ENCODE data around the gene TUT4. TPM values are rescaled to one million over a fixed set of nuclear protein-coding genes. Genes with fewer than 3 reads are reported as not detected.

The TUT4 gene
- total and polyA plus RNA-seq, 2 of the 4 experiments (the other 2 are of a cell fraction), result 10.9 to 40.0 TPM

DNA sequence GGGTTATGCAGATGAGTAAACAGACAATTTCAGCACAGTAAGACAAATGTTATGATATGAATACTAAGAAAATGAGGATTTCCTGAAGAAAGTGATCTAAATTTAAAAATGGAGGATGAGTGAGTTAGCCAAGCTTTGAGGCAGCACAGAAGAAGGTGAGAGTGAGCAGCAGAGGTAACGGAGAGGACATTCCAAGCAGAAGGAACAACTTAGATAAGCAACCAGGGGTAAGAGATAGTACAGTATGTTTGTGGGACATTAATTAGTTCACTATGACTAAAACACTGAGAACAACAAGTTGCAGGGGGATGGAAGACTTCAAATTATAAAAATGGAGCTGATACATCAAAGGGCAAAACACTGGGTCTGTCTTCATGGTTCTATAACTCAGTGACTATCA lies 125.7 kb downstream of the TUT4 start:
- Histone ChIP-seq H3K79me1 (ENCODE audit: low read depth in 1 of 2, low read length in 2 of 2) (peaks cover 3 to 31% of the 10 kb centered on the region in 2 experiments; a peak in 3 of 4 replicates), H2AK5ac (ENCODE audit: low read depth, low read length) (no peak overlapping the region), H2BK20ac (ENCODE audit: low read depth, low read length) (no peak overlapping the region), H3K23ac (ENCODE audit: low read depth, low read length) (no peak overlapping the region), H2AK9ac (replicated peaks; ENCODE audit: low read depth, low read length, poor library complexity) (no peak overlapping the region), H3K9me1 (ENCODE audit: insufficient read depth, low read length) (peaks cover 15% of the 10 kb centered on the region), H3K4me1 (ENCODE audit: control insufficient read depth, insufficient read depth, low read length) (peaks cover 16% of the 10 kb centered on the region), H3K56ac (ENCODE audit: extremely low read depth, insufficient read depth, low read length) (no peak overlapping the region), H3K9me3 (ENCODE audit: control insufficient read depth, insufficient read depth, low read length) (no peaks in the 10 kb centered on the region), H4K5ac (ENCODE audit: low read depth, low read length) (no peak overlapping the region), H4K91ac (ENCODE audit: insufficient read depth, low read depth, low read length) (no peak overlapping the region), H2BK5ac (ENCODE audit: low read depth, low read length, poor library complexity, severe bottlenecking) (no peak overlapping the region), H2BK15ac (ENCODE audit: low read depth, low read length) (no peak overlapping the region), H3K14ac (replicated peaks; ENCODE audit: low read depth, low read length) (no peak overlapping the region), H3K9ac (ENCODE audit: low read depth, low read length) (no peak overlapping the region), H2BK120ac (ENCODE audit: low read depth, low read length) (no peak overlapping the region), H3K4me2 (ENCODE audit: low read depth, low read length) (no peak overlapping the region), H3K18ac (ENCODE audit: low read depth, low read length) (no peak overlapping the region; the same call in 1 of the 2 replicates), H4K20me1 (ENCODE audit: insufficient read depth, low read length) (peaks cover 10% of the 10 kb centered on the region; the same call in 1 of the 2 replicates), H2AFZ (replicated peaks; ENCODE audit: low read length, poor library complexity) (no peak overlapping the region), H3K4ac (ENCODE audit: low read depth, low read length) (no peak overlapping the region), H3K4me3 (ENCODE audit: insufficient read depth, low read depth, low read length) (no peak overlapping the region), H3K27me3 (ENCODE audit: control insufficient read depth, insufficient read depth, low read length) (no peaks in the 10 kb centered on the region), H3K36me3 (ENCODE audit: control insufficient read depth, insufficient read depth, low read length) (peaks cover 20% of the 10 kb centered on the region), H3K27ac (ENCODE audit: insufficient read depth, low read length) (no peak overlapping the region), H4K8ac (ENCODE audit: low read depth in 2 of 2, low read length in 2 of 2) (no peak overlapping the region)
- dilution Hi-C loops (cut with HindIII; ENCODE audit: low sequenced_read_pairs, unreplicated experiment) (no loop called here), intact Hi-C loops (cut with micrococcal nuclease) (loop anchor here (5.0 kb wide), 1 partner anchor 260 kb away; no protein-coding TSS in a partner anchor), in situ Hi-C loops (cut with MboI; ENCODE audit: low sequenced_read_pairs) (no loop called here)
- ATAC-seq (ENCODE audit: low read depth), result no peak
- ChIA-PET POLR2A (ENCODE audit: unreplicated experiment) (no interaction called here), CTCF (interaction anchor here (1.8 kb wide), 1 partner anchor 16 kb away, joined by 6 read pairs; no protein-coding TSS in a partner anchor)
- no TSS peak for BruUV-seq (replicated peaks)
- TF ChIP-seq RAD21 (IDR thresholded peaks at IDR 0.05; ENCODE audit: low read length) (no peak), CEBPB (IDR thresholded peaks at IDR 0.05; ENCODE audit: low read depth, low read length) (no peak), SMC3 (IDR thresholded peaks at IDR 0.05; ENCODE audit: low read depth, low read length) (no peak), MAZ (IDR thresholded peaks at IDR 0.05; ENCODE audit: borderline replicate concordance, low read depth, low read length) (no peak), BHLHE40 (IDR thresholded peaks at IDR 0.05; ENCODE audit: low read depth, low read length) (no peak), NFE2L2 (IDR thresholded peaks at IDR 0.05; ENCODE audit: low read depth, low read length) (no peak), RFX5 (IDR thresholded peaks at IDR 0.05; ENCODE audit: low read depth, low read length) (no peak), CHD1 (IDR thresholded peaks at IDR 0.05; ENCODE audit: low read depth, low read length) (no peak), FOS (IDR thresholded peaks at IDR 0.05; ENCODE audit: low read depth, low read length) (no peak), RCOR1 (IDR thresholded peaks at IDR 0.05; ENCODE audit: insufficient replicate concordance, low read length) (no peak), POLR2A (IDR thresholded peaks at IDR 0.05; ENCODE audit: low read depth, low read length) (no peak), MXI1 (IDR thresholded peaks at IDR 0.05; ENCODE audit: borderline replicate concordance, low read depth, low read length) (no peak), MAFK (IDR thresholded peaks at IDR 0.05; ENCODE audit: low read depth, low read length) (no peak)
- TF ChIP-seq, protein P1, sequence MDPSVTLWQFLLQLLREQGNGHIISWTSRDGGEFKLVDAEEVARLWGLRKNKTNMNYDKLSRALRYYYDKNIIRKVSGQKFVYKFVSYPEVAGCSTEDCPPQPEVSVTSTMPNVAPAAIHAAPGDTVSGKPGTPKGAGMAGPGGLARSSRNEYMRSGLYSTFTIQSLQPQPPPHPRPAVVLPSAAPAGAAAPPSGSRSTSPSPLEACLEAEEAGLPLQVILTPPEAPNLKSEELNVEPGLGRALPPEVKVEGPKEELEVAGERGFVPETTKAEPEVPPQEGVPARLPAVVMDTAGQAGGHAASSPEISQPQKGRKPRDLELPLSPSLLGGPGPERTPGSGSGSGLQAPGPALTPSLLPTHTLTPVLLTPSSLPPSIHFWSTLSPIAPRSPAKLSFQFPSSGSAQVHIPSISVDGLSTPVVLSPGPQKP (IDR thresholded peaks at IDR 0.05; ENCODE audit: borderline replicate concordance, low read depth, low read length), result no peak
- TF ChIP-seq, protein P2, sequence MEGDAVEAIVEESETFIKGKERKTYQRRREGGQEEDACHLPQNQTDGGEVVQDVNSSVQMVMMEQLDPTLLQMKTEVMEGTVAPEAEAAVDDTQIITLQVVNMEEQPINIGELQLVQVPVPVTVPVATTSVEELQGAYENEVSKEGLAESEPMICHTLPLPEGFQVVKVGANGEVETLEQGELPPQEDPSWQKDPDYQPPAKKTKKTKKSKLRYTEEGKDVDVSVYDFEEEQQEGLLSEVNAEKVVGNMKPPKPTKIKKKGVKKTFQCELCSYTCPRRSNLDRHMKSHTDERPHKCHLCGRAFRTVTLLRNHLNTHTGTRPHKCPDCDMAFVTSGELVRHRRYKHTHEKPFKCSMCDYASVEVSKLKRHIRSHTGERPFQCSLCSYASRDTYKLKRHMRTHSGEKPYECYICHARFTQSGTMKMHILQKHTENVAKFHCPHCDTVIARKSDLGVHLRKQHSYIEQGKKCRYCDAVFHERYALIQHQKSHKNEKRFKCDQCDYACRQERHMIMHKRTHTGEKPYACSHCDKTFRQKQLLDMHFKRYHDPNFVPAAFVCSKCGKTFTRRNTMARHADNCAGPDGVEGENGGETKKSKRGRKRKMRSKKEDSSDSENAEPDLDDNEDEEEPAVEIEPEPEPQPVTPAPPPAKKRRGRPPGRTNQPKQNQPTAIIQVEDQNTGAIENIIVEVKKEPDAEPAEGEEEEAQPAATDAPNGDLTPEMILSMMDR (conservative IDR thresholded peaks at IDR 0.05; ENCODE audit: low read depth, low read length), result no peak
- TF ChIP-seq, protein P3, sequence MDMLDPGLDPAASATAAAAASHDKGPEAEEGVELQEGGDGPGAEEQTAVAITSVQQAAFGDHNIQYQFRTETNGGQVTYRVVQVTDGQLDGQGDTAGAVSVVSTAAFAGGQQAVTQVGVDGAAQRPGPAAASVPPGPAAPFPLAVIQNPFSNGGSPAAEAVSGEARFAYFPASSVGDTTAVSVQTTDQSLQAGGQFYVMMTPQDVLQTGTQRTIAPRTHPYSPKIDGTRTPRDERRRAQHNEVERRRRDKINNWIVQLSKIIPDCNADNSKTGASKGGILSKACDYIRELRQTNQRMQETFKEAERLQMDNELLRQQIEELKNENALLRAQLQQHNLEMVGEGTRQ (IDR thresholded peaks at IDR 0.05; ENCODE audit: low read depth, low read length), result no peak
- WGBS, 2 experiments (ENCODE audit: extremely low coverage in 2 of 2, insufficient read length in 1 of 2), result 86% methylated on average over 1 of the region's 1 CpG; no CpG with 5 or more reads in 1 of the 2 experiments
- no peak for DNase-seq
